ENCODE data around the gene MPZL2.

DNA sequence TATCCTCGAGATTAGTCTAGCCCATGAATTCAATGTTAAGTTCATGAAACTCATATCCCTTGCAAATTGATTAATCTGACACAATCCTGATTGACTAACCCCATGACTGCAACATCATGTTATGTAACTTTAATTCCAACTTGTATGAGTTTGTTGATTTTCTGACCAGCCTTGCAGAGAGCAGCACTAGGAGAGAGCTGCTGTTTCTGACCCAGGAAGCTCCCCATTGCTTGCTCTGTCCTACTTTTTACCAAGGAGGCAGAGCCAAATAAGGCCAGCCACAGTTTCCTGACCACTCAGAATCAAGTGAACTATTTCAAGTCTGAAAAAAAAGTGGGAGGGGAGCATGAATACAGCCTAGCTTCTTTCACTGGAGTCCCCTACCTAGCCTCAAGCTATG, 25.2 kb downstream of the MPZL2 start:
- TF ChIP-seq, protein P1, sequence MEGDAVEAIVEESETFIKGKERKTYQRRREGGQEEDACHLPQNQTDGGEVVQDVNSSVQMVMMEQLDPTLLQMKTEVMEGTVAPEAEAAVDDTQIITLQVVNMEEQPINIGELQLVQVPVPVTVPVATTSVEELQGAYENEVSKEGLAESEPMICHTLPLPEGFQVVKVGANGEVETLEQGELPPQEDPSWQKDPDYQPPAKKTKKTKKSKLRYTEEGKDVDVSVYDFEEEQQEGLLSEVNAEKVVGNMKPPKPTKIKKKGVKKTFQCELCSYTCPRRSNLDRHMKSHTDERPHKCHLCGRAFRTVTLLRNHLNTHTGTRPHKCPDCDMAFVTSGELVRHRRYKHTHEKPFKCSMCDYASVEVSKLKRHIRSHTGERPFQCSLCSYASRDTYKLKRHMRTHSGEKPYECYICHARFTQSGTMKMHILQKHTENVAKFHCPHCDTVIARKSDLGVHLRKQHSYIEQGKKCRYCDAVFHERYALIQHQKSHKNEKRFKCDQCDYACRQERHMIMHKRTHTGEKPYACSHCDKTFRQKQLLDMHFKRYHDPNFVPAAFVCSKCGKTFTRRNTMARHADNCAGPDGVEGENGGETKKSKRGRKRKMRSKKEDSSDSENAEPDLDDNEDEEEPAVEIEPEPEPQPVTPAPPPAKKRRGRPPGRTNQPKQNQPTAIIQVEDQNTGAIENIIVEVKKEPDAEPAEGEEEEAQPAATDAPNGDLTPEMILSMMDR (conservative IDR thresholded peaks at IDR 0.05; ENCODE audit: low read depth, low read length), result no peak
- TF ChIP-seq EZH2 (IDR thresholded peaks at IDR 0.05; ENCODE audit: low read length, unreplicated experiment), result no peak
